GM19099 (cell line): ENCODE results near the gene LRP11.

Source experiments
- POLR2A ChIP-seq: IDR thresholded peaks from 3 replicates; pipeline ENCODE4 v1.6.1; 2011; ENCODE audit warnings: low read depth; ENCODE audit not compliant: insufficient read length; ENCODE audit errors: extremely low read depth

The LRP11 gene

GRCh38 chr6:149783551-149783950, 80.6 kb downstream of the LRP11 start:
- no peak for TF ChIP-seq POLR2A

- TF ChIP-seq POLR2A, result no peak
Measured at GRCh38 chr6:149782337-149782736, 81.8 kb downstream of the LRP11 start.

GRCh38 chr6:149781715-149782114, 82.4 kb downstream of the LRP11 start:
- no peak for TF ChIP-seq POLR2A

- no peak for TF ChIP-seq POLR2A
Measured at GRCh38 chr6:149779644-149779963, 84.6 kb downstream of the LRP11 start.

- no peak for TF ChIP-seq POLR2A
Measured at GRCh38 chr6:149777624-149778023, 86.5 kb downstream of the LRP11 start.

- TF ChIP-seq POLR2A, result no peak
Measured at GRCh38 chr6:149771925-149772324, 92.2 kb downstream of the LRP11 start.

GRCh38 chr6:149771185-149771584, 93.0 kb downstream of the LRP11 start:
- TF ChIP-seq POLR2A, result no peak

GRCh38 chr6:149769676-149770075, 94.5 kb downstream of the LRP11 start:
- TF ChIP-seq POLR2A, result no peak
